Measurements from ENCODE around the gene WWC2.

The WWC2 gene

GRCh38 chr4:183213996-183214395 lies 114.9 kb downstream of the WWC2 start:
- H3K9me3 ChIP-seq (ENCODE audit: control insufficient read depth, insufficient read depth, low read length): no peaks in the 10 kb centered on the region
- no peaks in the 10 kb centered on the region for H3K9me2 ChIP-seq (replicated peaks; ENCODE audit: control insufficient read depth, low read length)
- H3K4me3 ChIP-seq (ENCODE audit: low read length): no peak overlapping the region
- H3K79me2 ChIP-seq (ENCODE audit: control insufficient read depth, low read length): no peaks in the 10 kb centered on the region
- no peaks in the 10 kb centered on the region for H3K36me3 ChIP-seq (ENCODE audit: control insufficient read depth, low read length)
- no peaks in the 10 kb centered on the region for H3K27me3 ChIP-seq (ENCODE audit: control insufficient read depth, low read length)
- H3K4me1 ChIP-seq (ENCODE audit: control insufficient read depth, low read length): no peaks in the 10 kb centered on the region
- no peak for TF ChIP-seq EZH2phosphoT487 (IDR thresholded peaks at IDR 0.05; ENCODE audit: borderline replicate concordance, low read length)
- TF ChIP-seq CTCF (IDR thresholded peaks at IDR 0.05; ENCODE audit: low read depth, low read length, poor library complexity, severe bottlenecking): no peak
- H3F3A ChIP-seq (ENCODE audit: control insufficient read depth, insufficient read depth): no peaks in the 10 kb centered on the region
- H3K27ac ChIP-seq (ENCODE audit: low read depth, low read length): no peak overlapping the region
- no peaks in the 10 kb centered on the region for H4K20me1 ChIP-seq (ENCODE audit: control insufficient read depth, insufficient read depth, low read depth, low read length)
- no peak overlapping the region for H3K4me2 ChIP-seq (ENCODE audit: low read length)

DNA sequence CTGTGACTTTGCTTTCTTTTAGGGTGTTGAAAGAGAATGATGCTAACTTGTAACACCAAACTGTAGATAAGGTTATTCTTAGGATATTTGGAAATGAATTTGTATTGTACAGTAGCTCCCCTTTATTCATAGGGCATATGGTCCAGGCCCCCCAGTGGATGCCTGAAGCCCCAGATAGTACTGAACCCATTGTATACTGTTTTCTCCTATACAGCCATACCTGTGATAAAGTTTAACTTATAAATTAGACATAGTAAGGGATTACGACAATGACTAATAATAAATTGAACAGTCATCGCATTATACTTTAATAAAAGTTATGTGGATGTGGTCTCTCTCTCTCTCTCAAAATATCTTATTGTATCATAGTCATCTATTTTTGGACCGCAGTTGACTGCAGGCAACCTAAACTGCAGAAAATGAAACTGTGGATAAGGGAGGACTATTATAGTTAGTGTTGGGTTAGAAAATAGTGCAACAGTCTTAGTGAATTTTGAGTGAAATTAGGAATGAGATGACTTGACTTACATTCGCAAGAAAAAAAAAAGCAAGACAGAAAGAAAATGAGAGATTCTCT lies 115.9 kb downstream of the WWC2 start:
- Histone ChIP-seq H3K27me3 (ENCODE audit: control insufficient read depth, low read length) (no peaks in the 10 kb centered on the region), H3K4me2 (ENCODE audit: low read length) (no peak overlapping the region), H3K4me1 (ENCODE audit: control insufficient read depth, low read length) (no peaks in the 10 kb centered on the region), H3K36me3 (ENCODE audit: control insufficient read depth, low read length) (no peaks in the 10 kb centered on the region), H3K9me2 (replicated peaks; ENCODE audit: control insufficient read depth, low read length) (no peaks in the 10 kb centered on the region), H3K27ac (ENCODE audit: low read depth, low read length) (no peak overlapping the region), H4K20me1 (ENCODE audit: control insufficient read depth, insufficient read depth, low read depth, low read length) (no peaks in the 10 kb centered on the region), H3K9me3 (ENCODE audit: control insufficient read depth, insufficient read depth, low read length) (no peaks in the 10 kb centered on the region), H3F3A (ENCODE audit: control insufficient read depth, insufficient read depth) (no peaks in the 10 kb centered on the region), H3K4me3 (ENCODE audit: low read length) (no peak overlapping the region), H3K79me2 (ENCODE audit: control insufficient read depth, low read length) (no peaks in the 10 kb centered on the region)
- TF ChIP-seq CTCF (IDR thresholded peaks at IDR 0.05; ENCODE audit: low read depth, low read length, poor library complexity, severe bottlenecking): no peak
- TF ChIP-seq EZH2phosphoT487 (IDR thresholded peaks at IDR 0.05; ENCODE audit: borderline replicate concordance, low read length): no peak

GRCh38 chr4:183220236-183220635 lies 121.2 kb downstream of the WWC2 start:
- no peak overlapping the region for H3K27ac ChIP-seq (ENCODE audit: low read depth, low read length)
- H3K9me2 ChIP-seq (replicated peaks; ENCODE audit: control insufficient read depth, low read length): no peaks in the 10 kb centered on the region
- no peaks in the 10 kb centered on the region for H3F3A ChIP-seq (ENCODE audit: control insufficient read depth, insufficient read depth)
- no peaks in the 10 kb centered on the region for H4K20me1 ChIP-seq (ENCODE audit: control insufficient read depth, insufficient read depth, low read depth, low read length)
- no peaks in the 10 kb centered on the region for H3K79me2 ChIP-seq (ENCODE audit: control insufficient read depth, low read length)
- no peak overlapping the region for H3K4me3 ChIP-seq (ENCODE audit: low read length)
- H3K27me3 ChIP-seq (ENCODE audit: control insufficient read depth, low read length): no peaks in the 10 kb centered on the region
- no peaks in the 10 kb centered on the region for H3K4me1 ChIP-seq (ENCODE audit: control insufficient read depth, low read length)
- no peaks in the 10 kb centered on the region for H3K9me3 ChIP-seq (ENCODE audit: control insufficient read depth, insufficient read depth, low read length)
- H3K36me3 ChIP-seq (ENCODE audit: control insufficient read depth, low read length): no peaks in the 10 kb centered on the region
- TF ChIP-seq CTCF (IDR thresholded peaks at IDR 0.05; ENCODE audit: low read depth, low read length, poor library complexity, severe bottlenecking) (no peak), EZH2phosphoT487 (IDR thresholded peaks at IDR 0.05; ENCODE audit: borderline replicate concordance, low read length) (no peak)
- H3K4me2 ChIP-seq (ENCODE audit: low read length): no peak overlapping the region

Data from DOHH2 (cell line).